Activated naive CD4-positive, alpha-beta T cell treated with anti-CD3 and anti-CD28 coated beads, Interleukin-2, amount 50 U/mL, for 24 hours (primary cell): ENCODE measurements around the gene SHISA2.

ENCODE experiments used
- H3K27ac Mint-ChIP-seq: one replicate; pipeline ENCODE4 v1.8.0; 2021; ENCODE audit warnings: mild to moderate bottlenecking, mixed read lengths
- H3K27me3 Mint-ChIP-seq: one replicate; pipeline ENCODE4 v1.8.0; 2021; ENCODE audit warnings: mixed read lengths
- H3K36me3 Mint-ChIP-seq: one replicate; pipeline ENCODE4 v1.8.0; 2021; ENCODE audit warnings: mixed read lengths
- H3K4me1 Mint-ChIP-seq: one replicate; pipeline ENCODE4 v1.8.0; 2021; ENCODE audit warnings: mixed read lengths
- H3K4me3 Mint-ChIP-seq: one replicate; pipeline ENCODE4 v1.8.0; 2021; ENCODE audit warnings: mild to moderate bottlenecking, mixed read lengths
- H3K9me3 Mint-ChIP-seq: one replicate; pipeline ENCODE4 v1.8.0; 2021; ENCODE audit warnings: mixed read lengths

The SHISA2 gene

DNA sequence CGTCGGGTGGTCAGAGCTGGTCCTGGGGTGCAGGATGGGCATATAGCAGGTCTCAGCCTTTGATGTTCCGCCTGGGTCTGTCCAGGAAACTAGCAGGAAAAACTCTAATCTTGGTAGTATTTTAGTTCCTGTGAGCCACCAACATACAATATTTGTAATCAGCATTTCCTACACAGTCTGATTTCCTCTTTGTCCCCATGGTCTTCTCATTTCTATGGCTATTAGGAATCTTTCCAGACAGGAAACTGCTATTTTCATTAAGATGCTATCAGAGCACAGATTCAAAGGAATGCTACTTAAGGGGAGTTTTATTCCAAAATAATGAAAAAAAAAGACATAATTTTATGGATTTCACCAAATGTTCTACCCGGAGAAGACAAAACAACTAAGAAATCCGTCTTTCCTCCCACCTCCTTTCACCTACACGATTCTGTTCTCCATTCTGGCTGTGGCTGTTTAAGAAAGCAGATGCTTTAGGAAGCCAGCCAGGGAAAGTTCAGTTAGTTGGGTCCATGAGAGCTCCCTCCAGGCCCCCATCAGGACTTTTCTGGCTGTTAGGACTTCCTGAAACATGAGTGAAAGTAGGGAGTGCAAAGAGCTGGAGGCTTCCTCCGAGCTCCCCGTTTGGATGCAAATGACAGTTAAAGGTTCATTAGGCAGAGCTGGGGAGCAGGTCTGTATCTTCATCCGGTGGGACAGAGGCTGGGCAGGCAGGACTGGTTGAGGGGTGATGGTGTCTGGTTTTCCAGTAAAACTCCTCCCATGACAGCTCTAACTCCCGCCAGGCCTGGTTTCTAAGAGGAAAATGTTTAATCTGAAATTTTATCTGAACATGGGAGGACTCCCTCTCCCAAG is 36.3 kb downstream of the SHISA2 start:
- peaks cover 6% of the 10 kb centered on the region for H3K36me3 Mint-ChIP-seq
- H3K9me3 Mint-ChIP-seq = no peaks in the 10 kb centered on the region
- H3K4me3 Mint-ChIP-seq = no peak overlapping the region
- H3K27me3 Mint-ChIP-seq = no peaks in the 10 kb centered on the region
- H3K27ac Mint-ChIP-seq = no peak overlapping the region
- peaks cover 36% of the 10 kb centered on the region for H3K4me1 Mint-ChIP-seq

DNA sequence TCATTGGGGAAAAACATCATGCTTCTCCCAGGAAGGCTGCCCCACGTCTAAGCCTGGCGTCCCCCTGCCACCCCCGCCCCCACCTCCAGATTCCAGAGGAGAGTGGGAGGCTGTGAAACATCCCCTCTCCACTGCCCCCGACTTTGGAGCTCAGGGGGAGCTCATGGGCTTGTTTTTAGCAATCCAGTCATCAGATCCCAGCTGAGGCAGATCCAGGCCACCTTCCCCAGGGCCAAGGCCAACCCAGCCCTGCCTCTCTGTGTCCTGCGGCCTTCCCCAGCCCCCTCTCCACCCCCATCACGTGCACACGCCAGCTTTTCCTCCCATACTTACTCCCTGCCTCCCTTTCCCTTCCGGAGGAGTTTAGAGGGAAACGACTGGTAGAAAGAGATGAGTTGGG is 38.8 kb downstream of the SHISA2 start:
- Mint-ChIP-seq H3K27ac (no peak overlapping the region), H3K27me3 (no peaks in the 10 kb centered on the region), H3K9me3 (no peaks in the 10 kb centered on the region), H3K4me1 (peaks cover 33% of the 10 kb centered on the region), H3K4me3 (peak overlapping the region; percentile 79), H3K36me3 (no peaks in the 10 kb centered on the region)

DNA sequence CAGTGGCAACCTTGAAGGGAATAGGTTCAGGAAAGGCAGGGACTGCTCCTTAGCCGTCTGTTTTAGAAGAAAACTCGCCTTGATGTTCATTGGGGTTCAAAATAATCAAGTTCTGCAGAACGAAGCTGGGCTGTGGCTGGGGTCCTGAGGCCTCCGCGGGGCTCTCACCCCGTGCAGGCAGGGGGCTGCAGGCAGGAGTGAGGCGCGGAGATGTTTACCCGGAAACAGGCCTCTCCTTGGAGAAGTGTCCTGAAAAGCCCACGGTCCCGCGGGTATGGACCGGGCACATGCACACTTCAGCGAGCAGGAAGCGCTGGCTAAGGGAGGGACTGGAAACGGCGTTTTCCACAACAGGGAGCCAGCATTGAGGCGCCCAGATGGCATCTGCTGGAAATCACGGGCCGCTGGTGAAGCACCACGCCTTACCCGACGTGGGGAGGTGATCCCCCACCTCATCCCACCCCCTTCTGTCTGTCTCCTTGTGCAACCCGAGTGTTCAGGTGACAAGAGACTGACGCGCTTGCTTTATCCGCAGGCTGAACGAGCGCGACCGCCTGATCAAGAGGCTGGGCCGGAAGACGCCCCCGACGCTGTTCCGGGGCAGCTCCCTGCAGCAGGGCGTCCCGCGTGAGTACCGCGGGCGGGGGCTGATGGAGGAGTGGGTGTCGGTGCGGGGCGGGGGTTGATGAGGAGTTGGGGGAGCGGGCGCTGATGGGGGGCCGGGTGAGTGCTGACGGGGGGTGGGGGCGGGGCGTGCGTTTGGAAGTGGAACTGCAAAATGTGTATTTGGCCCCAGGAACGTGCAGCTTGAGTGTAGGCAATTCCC is 39.6 kb downstream of the SHISA2 start:
- Mint-ChIP-seq H3K4me3 (peak overlapping the region; percentile 79), H3K36me3 (no peaks in the 10 kb centered on the region), H3K27me3 (no peaks in the 10 kb centered on the region), H3K9me3 (no peaks in the 10 kb centered on the region), H3K27ac (peak overlapping the region; percentile 68), H3K4me1 (peaks cover 33% of the 10 kb centered on the region)

DNA sequence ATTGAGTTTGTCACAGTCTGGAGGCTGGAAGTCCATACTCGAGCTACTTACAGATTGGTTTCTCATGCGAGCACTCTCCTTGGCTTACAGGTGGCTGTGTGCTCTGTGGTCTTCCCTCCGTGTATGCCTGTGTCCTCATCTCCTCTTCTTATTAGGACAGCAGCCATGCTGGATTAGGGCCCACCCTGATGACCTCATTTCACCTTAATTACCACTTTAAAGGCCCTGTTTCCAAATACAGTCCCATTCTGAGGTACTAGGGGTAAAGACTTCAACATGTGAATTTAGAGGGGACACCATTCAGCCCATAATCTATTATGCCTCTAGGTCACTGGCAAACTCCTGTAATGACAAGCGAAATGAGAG is 40.6 kb downstream of the SHISA2 start:
- no peaks in the 10 kb centered on the region for H3K9me3 Mint-ChIP-seq
- no peaks in the 10 kb centered on the region for H3K36me3 Mint-ChIP-seq
- H3K27ac Mint-ChIP-seq = no peak overlapping the region
- no peaks in the 10 kb centered on the region for H3K27me3 Mint-ChIP-seq
- H3K4me3 Mint-ChIP-seq = no peak overlapping the region
- peaks cover 23% of the 10 kb centered on the region for H3K4me1 Mint-ChIP-seq

DNA sequence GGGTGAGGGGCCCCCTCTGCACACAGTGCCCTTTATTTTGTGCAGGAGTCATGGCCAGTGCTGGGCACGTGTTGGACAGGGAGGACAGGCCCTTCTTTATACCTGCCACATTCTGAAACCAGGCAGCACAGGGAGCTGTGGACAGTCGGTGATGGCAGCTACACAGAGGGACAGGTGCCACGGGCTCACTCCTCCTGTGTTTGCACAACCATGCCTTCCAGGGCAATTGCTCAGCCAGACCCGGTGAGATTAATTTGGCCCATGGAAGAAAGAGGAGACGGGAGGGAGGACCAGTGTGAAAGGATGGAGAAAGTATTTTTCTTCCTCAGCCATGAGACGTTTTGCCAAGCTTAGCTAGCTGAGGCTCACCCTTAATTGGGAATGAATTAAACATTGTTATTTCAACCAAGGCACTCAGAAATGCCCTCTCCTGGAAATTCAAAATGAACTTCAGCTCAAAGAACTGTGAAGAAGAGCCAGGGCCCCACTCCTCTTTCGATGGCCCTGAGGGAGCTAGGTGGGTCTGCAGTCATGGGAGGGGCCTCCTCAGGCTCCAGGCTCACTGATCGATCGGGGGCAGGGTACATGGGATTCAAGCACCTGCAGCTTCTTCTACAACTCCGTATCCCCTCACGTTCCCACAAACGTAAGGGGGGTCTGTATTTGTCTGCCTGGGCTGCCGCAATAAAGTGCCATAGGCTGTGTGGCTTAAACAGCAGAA is 41.2 kb downstream of the SHISA2 start:
- Mint-ChIP-seq H3K27me3 (no peaks in the 10 kb centered on the region), H3K4me3 (no peak overlapping the region), H3K9me3 (no peaks in the 10 kb centered on the region), H3K4me1 (peaks cover 20% of the 10 kb centered on the region), H3K27ac (no peak overlapping the region), H3K36me3 (no peaks in the 10 kb centered on the region)

DNA sequence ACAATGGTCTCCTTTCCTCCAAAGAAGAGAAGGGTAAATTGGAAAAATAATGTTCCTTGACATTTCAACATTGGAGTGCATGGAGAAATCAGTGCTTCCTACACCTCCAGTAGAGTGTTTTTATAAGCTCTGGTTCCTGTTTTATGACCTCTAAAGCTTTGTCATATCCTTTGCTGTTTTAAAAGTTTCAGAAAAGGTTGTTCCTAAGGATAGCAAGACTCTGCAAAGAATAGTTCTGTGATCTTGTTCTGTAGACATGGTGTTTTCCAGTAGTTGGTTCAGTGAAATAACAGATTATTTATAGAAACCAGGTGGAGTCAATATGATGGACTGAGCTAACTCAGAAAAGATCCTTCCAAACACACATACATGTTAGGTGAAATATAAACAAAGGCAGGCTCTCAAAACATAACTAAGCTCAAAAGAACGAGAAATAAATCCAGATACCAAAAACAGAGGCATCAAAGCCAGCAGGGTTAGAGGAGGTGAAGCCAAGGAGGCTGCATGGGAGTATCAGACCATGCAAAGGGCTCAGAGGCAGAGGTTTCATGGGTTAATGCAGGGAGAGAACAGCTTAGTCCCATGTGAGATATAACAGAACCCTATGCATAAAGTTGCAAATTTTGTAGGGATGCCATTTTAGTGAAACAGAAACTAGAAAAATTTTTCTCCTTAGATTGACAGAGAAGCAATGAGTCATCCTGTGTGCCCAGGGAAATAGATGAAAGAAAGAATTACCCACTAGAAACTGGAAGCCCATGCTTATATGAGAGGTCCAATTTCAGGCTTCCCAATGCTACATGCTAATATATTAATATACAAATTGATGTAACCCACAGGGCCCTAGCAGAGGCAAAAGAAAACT is 44.3 kb downstream of the SHISA2 start:
- H3K9me3 Mint-ChIP-seq = peaks cover 10% of the 10 kb centered on the region
- peaks cover 1% of the 10 kb centered on the region for H3K36me3 Mint-ChIP-seq
- H3K4me3 Mint-ChIP-seq = no peak overlapping the region
- H3K27ac Mint-ChIP-seq = no peak overlapping the region
- peaks cover 11% of the 10 kb centered on the region for H3K4me1 Mint-ChIP-seq
- no peaks in the 10 kb centered on the region for H3K27me3 Mint-ChIP-seq
